Suppressor macrophage treated with lipopolysaccharide for 4 hours (primary cell): ENCODE measurements around the gene CSTF3.
"Not testable (repeated sequence)": the region's sequence is repeated elsewhere in the genome, so short reads cannot be mapped to it uniquely, and the experiment has no call there.

Experiments used
- DNase-seq: peaks from one replicate; pipeline ENCODE4 v3.0.0-alpha.2; 2020

Gene CSTF3

GRCh38 chr11:33161120-33162005 is at the start of gene CSTF3:
CSTF3 (minus strand) TSS chr11:33161480; CDS start chr11:33161325, 155 bp downstream.
- DNase-seq, result peak; percentile 100

- no peak for DNase-seq
Measured at GRCh38 chr11:33208150-33208549, 46.9 kb upstream of the CSTF3 start.

- peak; percentile 44 for DNase-seq
Measured at GRCh38 chr11:33207408-33207985, 46.2 kb upstream of the CSTF3 start.

DNA sequence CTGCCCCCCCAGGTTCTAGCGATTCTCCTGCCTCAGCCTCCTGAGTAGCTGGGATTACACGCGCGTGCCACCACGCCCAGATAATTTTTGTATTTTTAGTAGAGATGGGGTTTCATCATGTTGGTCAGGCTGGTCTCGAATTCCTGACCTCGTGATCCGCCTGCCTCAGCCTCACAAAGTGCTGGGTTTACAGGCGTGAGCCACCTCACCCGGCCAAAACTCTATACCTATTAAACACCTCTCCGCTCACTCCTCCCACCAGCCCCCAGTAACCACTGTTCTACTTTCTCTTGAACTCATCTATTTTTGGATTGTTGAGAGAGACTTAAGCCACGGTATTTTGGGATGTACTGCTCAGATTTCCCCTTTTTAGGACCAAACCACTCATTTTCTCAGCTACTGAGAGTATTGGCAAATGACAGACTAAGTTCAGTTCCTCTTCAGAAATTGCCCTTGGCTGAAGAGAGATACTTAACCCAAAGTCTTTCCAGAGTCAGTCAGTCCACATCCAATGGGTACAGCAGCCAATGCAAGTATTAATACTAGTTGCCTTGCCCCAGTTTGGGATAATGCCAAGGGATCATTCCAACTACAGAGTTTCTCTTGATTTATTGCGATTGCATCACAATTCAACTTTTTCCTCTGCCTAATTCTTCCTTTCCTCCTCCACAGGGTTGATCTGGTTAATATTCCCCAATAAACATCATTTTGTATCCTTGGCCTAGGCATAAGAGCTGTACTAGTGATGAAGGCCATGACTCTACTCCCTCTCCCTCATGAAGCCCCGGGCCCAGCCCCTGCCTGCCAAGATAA is 36.8 kb upstream of the CSTF3 start:
- peak; percentile 80 for DNase-seq

DNA sequence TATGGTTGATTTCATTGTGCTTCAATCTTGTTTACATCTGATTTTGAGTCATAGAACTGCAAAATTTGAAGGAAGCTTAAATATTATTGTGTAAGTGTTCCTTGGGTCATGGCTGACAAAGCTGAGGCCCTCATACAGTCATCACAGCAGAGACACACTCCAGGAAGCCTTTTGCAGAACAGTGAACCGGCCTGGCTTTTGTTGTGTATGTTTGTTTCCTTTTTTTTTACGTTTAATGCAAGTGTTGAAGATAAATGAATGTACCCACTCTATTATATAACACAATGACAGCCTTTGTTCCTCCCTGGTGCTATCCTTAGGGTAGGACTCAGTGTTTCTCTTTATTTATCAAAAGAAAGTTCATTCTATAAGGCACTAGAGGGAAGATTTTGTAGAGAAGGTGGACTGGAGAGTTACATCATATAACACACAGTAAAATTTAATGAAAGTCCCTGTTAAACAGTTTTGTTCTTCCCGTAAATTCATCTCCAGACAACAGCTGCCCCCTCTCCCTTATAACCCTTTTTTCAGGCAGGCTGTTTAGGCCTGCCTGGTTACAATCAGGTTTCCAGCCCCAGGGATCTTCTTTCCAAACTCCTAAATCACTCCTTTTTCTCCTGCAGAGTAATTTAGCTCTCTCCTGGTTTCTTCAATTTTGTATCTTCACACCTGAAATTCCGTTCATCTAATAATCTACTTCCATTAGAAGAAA is 34.3 kb upstream of the CSTF3 start:
- DNase-seq, result peak; percentile 87

- no peak for DNase-seq
Measured at GRCh38 chr11:33194455-33194854, 33.2 kb upstream of the CSTF3 start.

DNA sequence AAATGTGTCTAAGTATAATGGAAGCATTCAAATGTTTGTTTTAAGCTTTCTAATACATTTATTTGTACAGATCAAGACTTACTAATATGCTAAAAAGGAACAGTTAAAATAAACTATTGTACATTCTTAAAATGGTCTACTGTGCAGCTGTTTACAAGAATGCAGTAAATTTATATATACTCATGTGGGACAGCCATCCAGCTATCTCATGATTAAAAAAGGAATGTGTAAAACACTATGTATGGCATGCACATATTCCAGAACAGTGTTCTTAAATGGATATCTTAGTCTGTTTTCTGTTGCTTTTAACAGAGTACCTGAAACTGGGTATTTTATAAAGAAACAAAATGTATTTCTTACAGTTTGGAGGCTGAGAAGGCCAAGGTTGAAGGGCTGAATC is 30.2 kb upstream of the CSTF3 start:
- no peak for DNase-seq

DNA sequence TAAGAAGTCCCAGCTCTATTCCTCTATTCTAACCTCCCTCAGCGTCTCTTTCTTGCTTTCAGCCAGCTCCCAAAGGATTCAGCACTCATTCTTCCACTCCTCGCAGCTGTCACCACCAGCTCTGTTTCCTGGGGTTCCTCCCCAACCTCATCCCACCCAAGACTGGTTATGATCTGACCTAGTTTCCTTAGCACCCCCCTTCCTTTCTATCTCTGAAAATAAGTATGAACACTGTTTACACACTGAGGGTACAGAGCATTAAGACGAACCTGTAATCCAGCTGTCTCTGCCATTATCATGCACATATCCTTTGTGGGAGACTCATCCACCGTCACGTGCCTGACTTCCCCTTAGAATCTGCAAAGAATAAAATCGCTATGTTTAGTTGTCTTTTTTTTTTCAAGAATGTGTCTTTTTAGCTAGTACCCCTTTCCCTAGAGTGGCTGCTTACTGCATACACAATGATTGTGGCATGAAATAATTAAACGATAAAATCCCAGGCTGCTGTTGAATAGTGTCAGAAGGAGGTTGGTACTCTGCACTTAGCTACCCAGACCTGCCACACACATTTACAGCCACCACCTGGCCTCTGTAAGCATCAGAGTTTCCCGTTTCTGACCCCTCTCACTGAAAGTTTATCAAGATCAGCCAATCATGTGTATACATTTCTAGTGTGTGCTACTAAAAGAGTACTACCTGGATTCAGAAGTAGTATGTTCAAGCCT is 26.9 kb upstream of the CSTF3 start:
- peak; percentile 44 for DNase-seq

- no peak for DNase-seq
Measured at GRCh38 chr11:33185756-33186155, 24.5 kb upstream of the CSTF3 start.

DNA sequence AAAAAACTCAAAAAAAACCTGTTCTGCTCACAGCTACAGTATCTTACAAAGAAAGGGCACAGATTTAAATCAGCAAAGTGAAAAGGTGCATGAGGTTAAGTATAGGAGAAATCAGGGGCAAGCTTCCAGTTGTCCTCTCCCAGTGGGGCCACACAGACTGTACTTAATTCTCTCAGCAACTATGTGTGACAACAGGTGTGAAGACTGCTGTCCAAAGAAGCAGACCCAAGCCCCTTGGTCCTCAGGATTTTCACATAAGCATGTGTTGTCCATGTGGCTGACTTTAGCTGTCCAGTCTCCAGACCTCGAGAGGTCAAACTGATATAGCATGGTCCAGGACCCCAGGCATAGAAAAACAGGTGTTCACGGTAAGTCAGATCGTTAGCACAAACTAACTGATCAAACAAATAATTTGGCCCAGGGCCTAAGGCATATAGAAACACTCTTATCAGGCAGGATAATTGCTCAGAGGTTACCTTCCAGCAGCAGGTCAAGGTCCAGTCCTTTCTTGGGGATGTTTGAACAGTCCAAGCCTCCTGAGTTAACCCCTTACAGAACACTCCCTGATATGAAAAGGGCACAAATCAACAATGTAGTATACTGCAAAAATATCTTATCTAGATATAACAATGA is 21.1 kb upstream of the CSTF3 start:
- no peak for DNase-seq

- DNase-seq, result peak; percentile 81
Measured at GRCh38 chr11:33179348-33179803, 18.1 kb upstream of the CSTF3 start.

- DNase-seq, result peak; percentile 82
Measured at GRCh38 chr11:33178443-33179180, 17.3 kb upstream of the CSTF3 start.

GRCh38 chr11:33177676-33178336 is 16.5 kb upstream of the CSTF3 start:
- DNase-seq, result no peak

- DNase-seq, result not testable (repeated sequence)
Measured at GRCh38 chr11:33176760-33177159, 15.5 kb upstream of the CSTF3 start.

DNA sequence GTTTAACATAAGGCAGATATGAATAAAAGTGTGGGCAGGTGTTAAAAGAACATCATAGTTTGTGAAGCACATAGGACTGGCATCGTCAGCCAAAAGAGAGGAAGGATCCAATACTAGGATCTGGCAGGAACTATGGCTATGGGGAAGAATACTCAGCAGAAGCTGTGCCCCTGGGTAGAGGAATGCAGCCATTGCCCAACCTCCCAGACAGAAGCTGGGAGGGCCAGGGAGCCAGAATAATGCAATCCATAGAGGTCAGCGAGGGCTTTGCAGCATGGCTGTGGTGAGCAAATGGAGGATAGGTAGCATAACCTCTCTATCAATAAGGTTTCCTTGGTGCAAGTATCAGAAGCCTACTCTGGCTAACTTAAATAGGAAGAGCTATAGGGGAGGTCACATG is 11.7 kb upstream of the CSTF3 start:
- peak; percentile 45 for DNase-seq

DNA sequence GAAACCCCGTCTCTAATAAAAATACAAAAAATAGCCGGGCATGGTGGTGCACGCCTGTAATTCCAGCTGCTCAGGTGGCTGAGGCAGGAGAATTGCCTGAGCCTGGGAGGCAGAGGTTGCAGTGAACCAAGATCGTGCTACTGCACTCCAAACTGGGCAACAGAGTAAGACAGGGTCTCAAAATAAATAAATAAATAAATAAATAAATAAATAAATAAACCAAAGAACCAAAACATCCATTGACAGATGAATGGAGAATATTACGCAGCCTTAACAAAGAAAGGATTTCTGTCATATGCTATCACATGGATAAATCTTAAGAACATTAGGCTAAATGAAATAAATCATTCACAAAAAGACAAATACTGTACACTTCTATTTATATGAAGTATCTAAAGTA is 11.1 kb upstream of the CSTF3 start:
- DNase-seq, result no peak

GRCh38 chr11:33171251-33171650 is 10.0 kb upstream of the CSTF3 start:
- no peak for DNase-seq

GRCh38 chr11:33168709-33169200 is 7.5 kb upstream of the CSTF3 start:
- DNase-seq, result no peak

DNA sequence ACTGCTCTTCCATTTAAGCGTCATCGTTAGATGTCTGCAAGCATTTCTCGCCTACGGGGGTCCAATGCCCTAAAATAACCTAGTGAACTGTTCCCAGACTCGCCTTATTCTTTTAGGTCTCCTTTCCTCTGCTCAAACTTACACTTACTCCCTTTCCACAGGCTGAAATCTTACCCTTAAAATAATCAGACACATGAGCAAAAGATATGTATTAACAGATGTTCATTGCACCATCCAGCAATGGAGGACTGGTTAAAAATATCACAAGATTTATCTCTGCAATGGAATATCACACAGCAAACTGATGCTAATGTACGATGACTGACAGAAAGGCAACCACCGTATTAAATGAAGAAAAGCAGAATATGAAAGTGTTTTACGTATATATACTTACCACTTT is 1.6 kb upstream of the CSTF3 start:
- no peak for DNase-seq

DNA sequence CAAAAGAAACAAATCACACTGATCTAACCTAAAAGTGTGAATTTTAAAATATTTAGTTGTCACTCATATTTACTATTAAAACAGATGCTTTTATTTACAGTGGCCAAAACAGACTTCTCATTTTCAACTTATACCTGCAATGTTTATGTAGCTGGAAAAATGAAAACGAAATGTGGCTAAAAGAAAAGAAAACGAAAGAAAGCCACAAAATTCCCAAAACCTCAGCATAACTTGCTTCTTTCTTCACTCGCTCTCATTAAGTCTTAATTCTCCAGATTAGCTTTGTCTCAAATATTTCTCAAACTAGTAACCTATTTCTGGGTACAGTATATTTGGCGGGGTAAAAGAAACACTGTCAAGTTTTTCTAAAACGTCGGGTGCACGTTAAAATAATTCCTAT is 693 bp downstream of the CSTF3 start:
- peak; percentile 25 for DNase-seq
